Measurements from ENCODE around the gene TBC1D10A. TPM values are rescaled to one million over a fixed set of nuclear protein-coding genes. Genes with fewer than 3 reads are reported as not detected.

TBC1D10A gene
- polyA plus RNA-seq, 1 donor (not counting 4 experiments of a cell fraction or from before 2014, with no cell fraction given), result 17.8 TPM

DNA sequence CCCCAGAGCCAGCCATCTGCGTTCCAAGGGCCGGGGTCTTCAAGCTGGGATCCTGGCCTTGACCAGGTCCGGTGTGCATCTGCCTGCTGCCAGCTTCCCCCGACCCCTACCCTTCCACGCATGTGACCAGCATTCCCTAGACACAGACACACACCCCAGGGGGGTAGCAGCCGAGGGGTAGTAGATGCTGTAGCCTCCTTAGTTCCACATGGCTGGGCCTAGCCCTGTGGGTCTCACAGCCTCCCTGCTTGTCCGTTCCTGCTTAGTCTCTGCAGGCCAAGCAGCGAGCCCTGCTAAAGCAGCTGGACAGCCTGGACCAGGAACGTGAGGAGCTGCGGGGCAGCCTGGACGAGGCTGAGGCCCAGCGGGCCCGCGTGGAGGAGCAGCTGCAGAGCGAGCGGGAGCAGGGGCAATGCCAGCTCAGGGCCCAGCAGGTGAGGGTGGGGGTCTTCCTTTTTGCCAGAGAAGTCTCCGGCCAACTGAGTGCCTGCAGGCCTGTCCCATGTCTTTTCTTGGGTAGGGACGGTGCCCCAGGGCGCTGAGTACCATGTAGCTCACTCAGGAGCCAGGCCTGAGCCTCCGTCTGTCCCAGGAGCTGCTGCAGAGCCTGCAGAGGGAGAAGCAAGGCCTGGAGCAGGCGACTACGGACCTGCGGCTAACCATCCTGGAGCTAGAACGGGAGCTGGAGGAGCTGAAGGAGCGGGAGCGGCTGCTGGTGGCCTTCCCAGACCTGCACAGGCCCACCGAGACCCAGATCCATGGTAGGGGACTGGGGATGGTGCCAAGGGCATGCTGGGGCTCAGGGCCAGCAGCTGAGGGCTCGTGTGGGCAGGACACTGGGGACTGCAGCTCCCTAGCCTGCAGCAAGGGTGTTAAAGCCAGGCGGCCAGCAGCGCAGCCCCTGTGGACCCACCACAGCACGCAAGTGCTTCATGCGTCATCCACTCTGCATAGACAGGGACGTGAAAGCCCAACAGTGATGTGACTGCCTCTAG is 46.9 kb upstream of the TBC1D10A start:
- Histone ChIP-seq H3K4me2 (ENCODE audit: control insufficient read depth, extremely low read depth, insufficient read depth, low read depth, low read length) (no peak overlapping the region), H3K9me1 (ENCODE audit: control insufficient read depth, extremely low read depth, insufficient read depth, low read length) (no peaks in the 10 kb centered on the region), H3K9me3 (ENCODE audit: control insufficient read depth, low read depth, low read length) (no peaks in the 10 kb centered on the region), H3K27me3 (ENCODE audit: control insufficient read depth, extremely low read depth, insufficient read depth, low read length) (no peaks in the 10 kb centered on the region), H3K9ac (ENCODE audit: control insufficient read depth, extremely low read depth, insufficient read depth, low read length) (no peak overlapping the region), H2AFZ (ENCODE audit: control insufficient read depth, low read length) (no peak overlapping the region), H3K4me1 (ENCODE audit: control insufficient read depth, extremely low read depth, insufficient read depth, low read length) (no peaks in the 10 kb centered on the region), H3K79me2 (ENCODE audit: control insufficient read depth, insufficient read depth, low read length) (no peaks in the 10 kb centered on the region), H3K4me3 (ENCODE audit: control insufficient read depth in 2 of 3, extremely low read depth in 1 of 3, insufficient read depth in 2 of 3, low read depth in 1 of 3, low read length in 3 of 3) (no peak overlapping the region), H3K36me3 (ENCODE audit: control insufficient read depth in 2 of 2, extremely low read depth in 1 of 2, insufficient read depth in 2 of 2, low read length in 2 of 2) (peaks cover 0 to 8% of the 10 kb centered on the region in 2 experiments), H3K27ac (ENCODE audit: control insufficient read depth, insufficient read depth, low read length) (no peak overlapping the region), H4K20me1 (ENCODE audit: control insufficient read depth, extremely low read depth, insufficient read depth, low read length) (peaks cover 4% of the 10 kb centered on the region)
- no peak for TF ChIP-seq CTCF (optimal IDR thresholded peaks at IDR 0.05 in 1 of 3, IDR thresholded peaks at IDR 0.05 in 1 of 3, conservative IDR thresholded peaks at IDR 0.05 in 1 of 3; ENCODE audit: extremely low read depth in 1 of 3, insufficient read depth in 2 of 3, low read length in 3 of 3)
- TF ChIP-seq EZH2 (IDR thresholded peaks at IDR 0.05; ENCODE audit: low read length), result no peak
- DNase-seq (ENCODE audit: low read depth, low spot score), result no peak
- no peak for FAIRE-seq
- dilution Hi-C loops (cut with MboI; ENCODE audit: extremely low pct_ligation_motif_present, low sequenced_read_pairs), result no loop called here

- H3K27ac ChIP-seq (ENCODE audit: control insufficient read depth, insufficient read depth, low read length), result no peak overlapping the region
- no peaks in the 10 kb centered on the region for H3K27me3 ChIP-seq (ENCODE audit: control insufficient read depth, extremely low read depth, insufficient read depth, low read length)
Measured at GRCh38 chr22:30372915-30373314, 46.2 kb upstream of the TBC1D10A start.

More at GRCh38 chr22:30372915-30373314, 46.2 kb upstream of the TBC1D10A start:
- Histone ChIP-seq H3K79me2 (ENCODE audit: control insufficient read depth, insufficient read depth, low read length) (no peaks in the 10 kb centered on the region), H3K9me3 (ENCODE audit: control insufficient read depth, low read depth, low read length) (no peaks in the 10 kb centered on the region), H3K4me1 (ENCODE audit: control insufficient read depth, extremely low read depth, insufficient read depth, low read length) (no peaks in the 10 kb centered on the region), H3K4me2 (ENCODE audit: control insufficient read depth, extremely low read depth, insufficient read depth, low read depth, low read length) (no peak overlapping the region), H2AFZ (ENCODE audit: control insufficient read depth, low read length) (no peak overlapping the region), H3K36me3 (ENCODE audit: control insufficient read depth in 2 of 2, extremely low read depth in 1 of 2, insufficient read depth in 2 of 2, low read length in 2 of 2) (peaks cover 0 to 7% of the 10 kb centered on the region in 2 experiments), H4K20me1 (ENCODE audit: control insufficient read depth, extremely low read depth, insufficient read depth, low read length) (peaks cover 4% of the 10 kb centered on the region), H3K4me3 (ENCODE audit: control insufficient read depth in 2 of 3, extremely low read depth in 1 of 3, insufficient read depth in 2 of 3, low read depth in 1 of 3, low read length in 3 of 3) (no peak overlapping the region), H3K9ac (ENCODE audit: control insufficient read depth, extremely low read depth, insufficient read depth, low read length) (no peak overlapping the region), H3K9me1 (ENCODE audit: control insufficient read depth, extremely low read depth, insufficient read depth, low read length) (no peaks in the 10 kb centered on the region)
- FAIRE-seq (no peak), DNase-seq (ENCODE audit: low read depth, low spot score) (no peak)
- dilution Hi-C loops (cut with MboI; ENCODE audit: extremely low pct_ligation_motif_present, low sequenced_read_pairs), result no loop called here
- no peak for TF ChIP-seq CTCF (optimal IDR thresholded peaks at IDR 0.05 in 1 of 3, IDR thresholded peaks at IDR 0.05 in 1 of 3, conservative IDR thresholded peaks at IDR 0.05 in 1 of 3; ENCODE audit: extremely low read depth in 1 of 3, insufficient read depth in 2 of 3, low read length in 3 of 3)
- no peak for TF ChIP-seq EZH2 (IDR thresholded peaks at IDR 0.05; ENCODE audit: low read length)

All from keratinocyte (primary cell).